B cell (primary cell): ENCODE data around the gene ANKFY1.

Source experiments
- EZH2 ChIP-seq: IDR thresholded peaks from 2 replicates; pipeline ENCODE4 v1.6.1; 2012; ENCODE audit warnings: borderline replicate concordance, low read depth, mild to moderate bottlenecking, moderate library complexity, low read length; ENCODE audit not compliant: insufficient read depth, poor library complexity, severe bottlenecking
- TF ChIP-seq, protein P1 (sequence below): fragments of 200-600 bp; IDR thresholded peaks from one replicate; pipeline ENCODE4 v1.8.0; 2022; ENCODE audit warnings: antibody characterized with exemption, mild to moderate bottlenecking

DNA sequence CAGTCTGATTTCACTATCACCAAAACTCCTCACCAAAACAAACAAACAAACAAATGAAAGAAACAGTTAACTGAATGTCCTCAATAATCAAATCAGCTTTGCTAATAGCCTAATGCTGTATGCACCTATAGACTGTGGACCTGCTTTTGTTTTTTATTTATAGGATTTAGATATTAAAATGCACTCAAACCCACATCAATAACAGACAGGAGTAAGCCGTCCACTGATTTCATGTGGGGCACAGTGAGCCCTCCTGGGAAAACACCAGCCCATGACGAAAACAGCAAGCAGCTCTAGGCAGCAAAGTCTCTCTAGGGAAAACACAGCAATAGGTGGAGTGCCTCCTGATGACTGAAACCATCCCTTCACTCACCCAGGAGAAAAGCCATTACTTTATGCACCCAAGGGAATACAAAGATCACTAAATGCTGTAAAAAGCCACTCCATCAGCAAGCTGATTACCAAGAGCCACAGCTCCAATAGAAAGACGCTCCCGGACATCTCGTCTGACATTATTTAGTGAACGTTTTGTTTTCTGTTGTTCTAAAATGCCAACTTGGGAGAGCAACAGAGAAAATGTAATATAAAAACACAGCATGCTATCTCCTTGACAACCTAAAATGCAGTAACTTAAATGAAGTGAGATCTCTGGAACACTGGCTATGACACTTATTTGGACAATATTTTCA lies 47.8 kb downstream of the ANKFY1 start:
- TF ChIP-seq, protein P1, sequence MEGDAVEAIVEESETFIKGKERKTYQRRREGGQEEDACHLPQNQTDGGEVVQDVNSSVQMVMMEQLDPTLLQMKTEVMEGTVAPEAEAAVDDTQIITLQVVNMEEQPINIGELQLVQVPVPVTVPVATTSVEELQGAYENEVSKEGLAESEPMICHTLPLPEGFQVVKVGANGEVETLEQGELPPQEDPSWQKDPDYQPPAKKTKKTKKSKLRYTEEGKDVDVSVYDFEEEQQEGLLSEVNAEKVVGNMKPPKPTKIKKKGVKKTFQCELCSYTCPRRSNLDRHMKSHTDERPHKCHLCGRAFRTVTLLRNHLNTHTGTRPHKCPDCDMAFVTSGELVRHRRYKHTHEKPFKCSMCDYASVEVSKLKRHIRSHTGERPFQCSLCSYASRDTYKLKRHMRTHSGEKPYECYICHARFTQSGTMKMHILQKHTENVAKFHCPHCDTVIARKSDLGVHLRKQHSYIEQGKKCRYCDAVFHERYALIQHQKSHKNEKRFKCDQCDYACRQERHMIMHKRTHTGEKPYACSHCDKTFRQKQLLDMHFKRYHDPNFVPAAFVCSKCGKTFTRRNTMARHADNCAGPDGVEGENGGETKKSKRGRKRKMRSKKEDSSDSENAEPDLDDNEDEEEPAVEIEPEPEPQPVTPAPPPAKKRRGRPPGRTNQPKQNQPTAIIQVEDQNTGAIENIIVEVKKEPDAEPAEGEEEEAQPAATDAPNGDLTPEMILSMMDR, result no peak
- TF ChIP-seq EZH2, result no peak
